Stomach smooth muscle (tissue), 2 donors: Measurements from ENCODE around the gene HEXIM1.

Experiments
- H3K27ac ChIP-seq: one replicate; pipeline ENCODE4 v1.7.0; 2013; ENCODE audit warnings: mild to moderate bottlenecking, low read length, inconsistent platforms
- H3K27me3 ChIP-seq, 2 donors: one replicate each; pipeline ENCODE4 v1.7.0; 2013; ENCODE audit warnings: low read length in 2 of 2; ENCODE audit not compliant: insufficient read depth in 2 of 2, control insufficient read depth in 1 of 2
- H3K36me3 ChIP-seq, 2 donors: one replicate each; pipeline ENCODE4 v1.7.0; 2013; ENCODE audit warnings: low read length in 2 of 2; ENCODE audit not compliant: control insufficient read depth in 2 of 2, insufficient read depth in 2 of 2
- H3K4me1 ChIP-seq: one replicate; pipeline ENCODE4 v1.7.0; 2013; ENCODE audit warnings: low read length; ENCODE audit not compliant: control insufficient read depth, insufficient read depth
- H3K4me3 ChIP-seq, 2 donors: one replicate each; pipeline ENCODE4 v1.7.0; 2013; ENCODE audit warnings: low read length in 2 of 2
- H3K9ac ChIP-seq, 2 donors: one replicate each; pipeline ENCODE4 v1.7.0; 2013; ENCODE audit warnings: low read length in 2 of 2, mild to moderate bottlenecking in 1 of 2
- H3K9me3 ChIP-seq, 2 donors: one replicate each; pipeline ENCODE4 v1.7.0; 2013; ENCODE audit warnings: low read length in 2 of 2; ENCODE audit not compliant: control insufficient read depth in 2 of 2
- donor health status: healthy.
- donor health status: Pancreatic carcinoma.

HEXIM1 gene

DNA sequence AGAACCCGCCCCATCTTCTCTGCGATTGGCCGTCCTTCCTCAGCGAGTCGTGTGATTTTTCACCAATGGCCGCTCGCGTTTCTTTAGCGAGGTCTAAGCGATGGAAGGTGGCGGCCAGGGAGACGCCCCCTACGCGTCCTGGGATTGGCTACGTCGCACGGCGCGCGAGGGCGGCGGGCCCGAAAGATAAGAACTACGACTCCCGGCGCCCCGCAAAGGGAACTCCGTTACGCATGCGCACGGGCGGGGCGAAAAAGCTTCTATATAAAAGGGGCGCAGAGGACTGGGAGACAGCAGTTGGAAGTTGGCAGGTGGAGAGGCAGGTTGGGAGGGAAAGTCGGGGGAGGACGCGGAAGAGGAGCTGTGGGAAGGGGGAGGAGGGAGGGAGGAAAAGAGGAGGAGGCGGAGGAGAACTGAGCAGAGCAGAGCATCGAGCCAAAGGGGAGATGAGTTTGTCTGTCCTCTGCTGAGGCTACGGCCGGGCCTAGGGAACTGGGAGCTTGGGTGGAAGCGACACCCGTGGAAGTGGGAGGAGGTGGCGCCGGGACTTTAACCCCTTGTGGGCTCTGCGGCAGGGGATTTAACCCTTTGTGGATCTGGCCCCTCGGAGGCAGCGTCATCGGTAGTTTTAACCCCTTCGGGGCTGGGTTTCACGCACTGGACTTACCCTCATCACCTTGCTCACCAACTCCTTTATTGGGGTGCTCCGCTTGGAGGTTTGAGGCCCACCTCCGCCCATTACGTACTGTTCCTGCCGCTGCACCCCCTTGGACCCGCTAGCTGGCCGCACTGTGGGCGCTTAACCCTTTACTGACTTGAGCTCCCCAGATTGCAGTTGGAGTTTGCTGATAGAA lies at the start of gene HEXIM1:
Gene HEXIM1 (plus strand): TSS at position 293 of the 854 bp plus-strand sequence. CDS start 716 bp downstream, outside the sequence.
- Histone ChIP-seq H3K4me1 (peaks cover 43% of the 10 kb centered on the region), H3K9me3 (no peaks in the 10 kb centered on the region), H3K4me3 (peak within 1 kb of the TSS; percentile 82 to 98), H3K27me3 (no peaks in the 10 kb centered on the region), H3K27ac (peak within 1 kb of the TSS; percentile 99), H3K36me3 (no peaks in the 10 kb centered on the region), H3K9ac (peak within 1 kb of the TSS; percentile 99)

GRCh38 chr17:45098869-45099616 lies 49.2 kb upstream of the HEXIM1 start:
- no peak overlapping the region for H3K9ac ChIP-seq
- peak overlapping the region; percentile 24 for H3K27ac ChIP-seq
- no peak overlapping the region for H3K4me3 ChIP-seq
- H3K27me3 ChIP-seq, result no peaks in the 10 kb centered on the region
- H3K9me3 ChIP-seq, result no peaks in the 10 kb centered on the region
- H3K4me1 ChIP-seq, result peaks cover 25% of the 10 kb centered on the region
- peaks cover 56 to 63% of the 10 kb centered on the region in 2 donors for H3K36me3 ChIP-seq

DNA sequence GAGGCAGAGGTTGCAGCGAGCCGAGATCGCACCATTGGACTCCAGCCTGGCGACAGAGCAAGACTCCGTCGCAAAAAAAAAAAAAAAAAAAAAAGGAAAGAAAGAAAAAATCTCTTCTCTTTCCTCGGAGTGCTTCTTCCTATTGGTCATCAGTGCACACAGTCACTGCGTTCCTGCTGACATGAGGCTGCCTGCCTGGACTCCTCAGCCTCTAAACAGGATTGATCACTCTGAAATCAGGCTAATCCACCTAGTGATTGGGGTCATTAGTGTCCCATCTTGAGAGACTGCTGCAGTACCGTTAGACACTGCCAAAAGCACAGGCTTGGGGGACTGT lies 46.8 kb upstream of the HEXIM1 start:
- peaks cover 24% of the 10 kb centered on the region for H3K4me1 ChIP-seq
- H3K27me3 ChIP-seq, result no peaks in the 10 kb centered on the region
- no peak overlapping the region for H3K4me3 ChIP-seq
- no peak overlapping the region for H3K27ac ChIP-seq
- H3K9ac ChIP-seq, result no peak overlapping the region
- no peaks in the 10 kb centered on the region for H3K9me3 ChIP-seq
- peaks cover 69 to 70% of the 10 kb centered on the region in 2 donors for H3K36me3 ChIP-seq

- H3K9ac ChIP-seq, result no peak overlapping the region
- no peak overlapping the region for H3K4me3 ChIP-seq
- no peak overlapping the region for H3K27ac ChIP-seq
- no peaks in the 10 kb centered on the region for H3K27me3 ChIP-seq
- peaks cover 30% of the 10 kb centered on the region for H3K4me1 ChIP-seq
- H3K36me3 ChIP-seq, result peaks cover 69 to 71% of the 10 kb centered on the region in 2 donors
- no peaks in the 10 kb centered on the region for H3K9me3 ChIP-seq
Measured at GRCh38 chr17:45101883-45102811, 46.1 kb upstream of the HEXIM1 start.

DNA sequence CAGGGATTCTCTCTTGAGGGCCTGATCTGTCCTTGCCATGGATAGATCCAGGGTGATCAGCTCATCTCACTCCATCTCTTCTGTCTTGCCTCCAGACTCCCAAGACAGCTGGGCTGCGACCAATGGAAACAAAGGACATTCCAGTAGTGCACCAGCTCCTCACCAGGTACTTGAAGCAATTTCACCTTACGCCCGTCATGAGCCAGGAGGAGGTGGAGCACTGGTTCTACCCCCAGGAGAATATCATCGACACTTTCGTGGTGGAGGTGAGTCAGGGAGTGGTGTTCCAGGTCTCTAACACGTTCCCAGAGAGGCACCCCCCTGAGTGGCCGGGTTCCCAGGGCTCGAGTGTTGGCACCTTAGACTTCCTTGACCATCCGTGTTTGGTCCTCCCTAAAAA lies 45.4 kb upstream of the HEXIM1 start:
- H3K9ac ChIP-seq, result no peak overlapping the region
- H3K4me3 ChIP-seq, result no peak overlapping the region
- no peaks in the 10 kb centered on the region for H3K27me3 ChIP-seq
- H3K4me1 ChIP-seq, result peaks cover 33% of the 10 kb centered on the region
- H3K9me3 ChIP-seq, result no peaks in the 10 kb centered on the region
- H3K27ac ChIP-seq, result no peak overlapping the region
- peaks cover 66% of the 10 kb centered on the region in 2 donors for H3K36me3 ChIP-seq

GRCh38 chr17:45103269-45103795 lies 44.9 kb upstream of the HEXIM1 start:
- Histone ChIP-seq H3K36me3 (peaks cover 63 to 64% of the 10 kb centered on the region in 2 donors), H3K9ac (no peak overlapping the region), H3K4me3 (no peak overlapping the region), H3K4me1 (peaks cover 34% of the 10 kb centered on the region), H3K27me3 (no peaks in the 10 kb centered on the region), H3K27ac (no peak overlapping the region), H3K9me3 (no peaks in the 10 kb centered on the region)

DNA sequence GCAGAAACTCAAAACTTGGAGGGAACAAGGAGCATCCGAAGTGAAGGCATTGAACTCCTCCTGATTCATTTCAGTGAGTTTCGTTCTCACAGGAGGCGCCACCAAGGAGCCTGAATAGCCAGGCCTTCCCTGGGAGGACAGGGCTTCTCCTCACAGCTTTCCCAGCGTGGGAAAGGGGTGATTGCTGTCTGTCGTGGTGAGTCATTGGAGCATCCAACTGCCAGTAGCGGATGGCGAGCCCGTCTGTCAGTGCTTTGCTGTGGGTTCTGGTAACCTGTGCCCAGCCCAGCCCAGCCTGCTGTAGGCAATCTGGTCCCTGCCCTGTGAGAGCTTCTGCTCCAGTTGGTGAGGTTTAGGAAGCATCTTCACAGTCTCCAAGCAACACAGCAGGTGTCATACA lies 44.2 kb upstream of the HEXIM1 start:
- H3K27ac ChIP-seq, result no peak overlapping the region
- no peaks in the 10 kb centered on the region for H3K9me3 ChIP-seq
- H3K27me3 ChIP-seq, result no peaks in the 10 kb centered on the region
- H3K36me3 ChIP-seq, result peaks cover 62 to 63% of the 10 kb centered on the region in 2 donors
- H3K9ac ChIP-seq, result no peak overlapping the region
- no peak overlapping the region for H3K4me3 ChIP-seq
- H3K4me1 ChIP-seq, result peaks cover 29% of the 10 kb centered on the region

- Histone ChIP-seq H3K27ac (no peak overlapping the region), H3K9me3 (no peaks in the 10 kb centered on the region), H3K36me3 (peaks cover 60% of the 10 kb centered on the region in 2 donors), H3K4me1 (peaks cover 30% of the 10 kb centered on the region), H3K9ac (no peak overlapping the region), H3K4me3 (no peak overlapping the region), H3K27me3 (no peaks in the 10 kb centered on the region)
Measured at GRCh38 chr17:45104497-45104896, 43.8 kb upstream of the HEXIM1 start.

DNA sequence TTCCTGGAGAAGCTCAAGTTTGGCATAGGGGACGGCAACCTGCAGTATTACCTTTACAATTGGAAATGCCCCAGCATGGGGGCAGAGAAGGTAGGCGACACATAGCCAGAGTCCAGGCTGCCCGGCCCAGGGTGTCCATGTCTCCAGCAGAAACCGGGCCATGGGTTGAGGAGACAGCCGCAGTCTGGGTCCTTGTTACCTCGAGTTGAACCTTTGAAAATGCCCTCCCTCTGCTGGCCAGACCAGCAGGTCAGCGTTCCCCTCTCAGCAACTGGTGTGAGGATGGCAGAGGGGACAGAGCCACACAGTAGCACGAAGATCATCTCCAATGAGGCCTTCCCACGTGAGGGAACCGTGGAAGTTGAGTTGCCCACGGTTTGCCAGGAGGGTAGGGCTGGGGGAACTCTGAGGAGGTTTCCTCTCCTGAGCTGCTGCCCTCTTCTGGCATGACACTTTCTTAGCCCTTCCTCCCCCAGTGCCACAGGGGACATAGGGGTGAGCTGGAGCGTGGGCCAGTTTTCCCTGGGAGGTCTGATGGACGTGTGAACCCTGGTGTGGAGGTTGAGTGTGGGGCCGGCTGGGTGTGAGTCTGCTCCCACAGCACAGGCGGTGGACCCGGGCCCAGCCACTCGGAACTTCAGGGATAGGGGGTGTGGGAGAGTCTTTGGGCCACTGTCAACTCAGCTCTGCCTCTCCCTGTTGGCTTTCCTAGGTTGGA lies 43.2 kb upstream of the HEXIM1 start:
- Histone ChIP-seq H3K4me3 (no peak overlapping the region), H3K4me1 (peaks cover 30% of the 10 kb centered on the region), H3K27me3 (no peaks in the 10 kb centered on the region), H3K36me3 (peaks cover 57 to 60% of the 10 kb centered on the region in 2 donors), H3K9ac (no peak overlapping the region), H3K9me3 (no peaks in the 10 kb centered on the region), H3K27ac (no peak overlapping the region)
